ENCODE measurements around the gene MAGI1.

DNA sequence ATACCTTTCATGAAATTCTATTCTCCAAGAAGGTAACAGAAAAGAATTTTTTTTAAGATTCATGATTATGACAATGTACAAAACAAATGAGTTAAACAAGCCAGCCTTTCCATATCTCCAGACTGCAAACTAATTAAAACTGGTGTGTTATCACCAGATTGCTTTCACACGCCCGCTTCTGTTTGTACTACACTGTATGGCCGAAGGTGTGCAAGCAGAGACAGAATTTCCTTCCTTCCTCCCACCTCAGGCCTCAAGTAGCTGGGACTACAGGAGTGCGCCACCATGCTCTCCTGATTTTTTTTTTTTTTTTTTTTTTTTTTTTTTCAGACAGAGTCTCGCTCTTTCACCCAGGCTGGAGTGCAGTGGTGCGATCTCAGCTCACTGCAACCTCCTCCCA is 400.4 kb downstream of the MAGI1 start:
- TF ChIP-seq POLR2A (IDR thresholded peaks at IDR 0.05; ENCODE audit: low read depth, low read length), result no peak
- no peak for TF ChIP-seq POLR2AphosphoS5 (IDR thresholded peaks at IDR 0.05; ENCODE audit: low read depth, low read length)

Data from GM12892 (cell line).